HG03139 (cell line): ENCODE measurements around the gene RXFP4.
"Not testable (repeated sequence)": the region's sequence is repeated elsewhere in the genome, so short reads cannot be mapped to it uniquely, and the experiment has no call there.

Source experiments
- ATAC-seq: cut with Tn5 transposase; IDR thresholded peaks from one replicate; pipeline ENCODE4 v1.9.1; 2021; ENCODE audit not compliant: unreplicated experiment

The RXFP4 gene

DNA sequence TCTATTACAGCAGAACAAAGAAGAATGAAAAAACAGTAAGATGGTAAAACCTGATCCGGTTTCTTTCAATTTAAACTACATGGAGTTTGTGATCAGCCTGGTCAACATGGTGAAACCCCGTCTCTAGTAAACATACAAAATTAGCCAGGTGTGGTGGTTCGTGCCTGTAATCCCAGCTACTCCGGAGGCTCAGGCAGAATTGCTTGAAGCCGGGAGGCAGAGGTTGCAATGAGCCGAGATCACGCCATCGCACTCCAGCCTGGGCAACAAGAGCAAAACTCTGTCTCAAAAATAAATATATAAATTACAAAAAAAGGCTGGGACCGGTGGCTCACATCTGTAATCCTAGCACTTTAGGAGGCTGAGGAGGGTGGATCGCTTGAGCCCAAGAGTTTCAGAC, 10.7 kb upstream of the RXFP4 start:
- ATAC-seq, result not testable (repeated sequence)

DNA sequence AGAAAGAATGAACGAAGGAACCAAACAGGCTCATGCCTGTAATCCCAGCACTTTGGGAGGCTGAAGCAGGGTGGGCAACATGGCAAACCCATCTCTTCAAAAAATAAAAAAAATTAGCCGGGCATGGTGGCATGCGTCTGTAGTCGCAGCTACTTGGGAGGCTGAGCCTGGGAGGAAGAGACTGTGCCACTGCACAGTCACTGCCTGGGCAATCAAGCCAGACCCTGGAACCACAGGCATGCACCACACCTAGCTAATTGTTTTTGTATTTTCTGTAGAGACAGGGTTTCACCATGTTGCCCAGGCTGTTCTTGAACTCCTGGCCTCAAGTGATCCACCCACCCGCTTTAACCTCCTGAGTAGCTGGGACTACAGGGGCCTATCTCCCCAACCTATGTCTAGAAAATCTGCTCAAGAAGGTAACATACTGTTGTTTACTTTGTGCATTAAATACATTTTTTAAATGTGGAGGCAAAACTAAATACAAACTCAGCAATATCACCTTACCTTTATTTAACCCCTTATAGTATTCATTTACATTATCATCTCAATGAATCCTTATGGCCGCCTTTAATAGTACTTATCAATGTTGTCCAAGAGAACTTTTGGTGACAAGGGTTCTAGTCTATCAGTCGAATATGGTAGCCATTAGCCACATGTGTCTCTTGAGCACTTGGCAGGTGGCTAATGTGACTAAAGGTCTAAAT, 10.0 kb upstream of the RXFP4 start:
- no peak for ATAC-seq

DNA sequence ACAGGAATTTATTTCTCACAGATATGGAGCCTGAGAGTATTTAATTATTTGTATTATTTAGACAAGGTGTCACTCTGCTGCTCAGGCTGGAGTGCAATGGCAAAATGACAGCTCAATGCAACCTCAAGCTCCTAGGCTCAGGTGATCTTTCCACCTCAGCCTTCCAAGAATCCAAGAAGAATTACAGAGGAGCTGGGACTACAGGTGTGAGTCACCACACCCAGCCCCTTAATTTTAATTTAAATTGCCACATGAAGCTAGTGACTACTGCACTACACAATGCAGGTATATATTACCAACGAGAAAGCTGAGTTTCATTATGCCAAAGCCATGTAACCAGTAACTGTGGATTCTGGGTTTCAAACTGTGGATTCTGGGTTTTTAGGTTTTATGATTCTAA, 9.4 kb upstream of the RXFP4 start:
- ATAC-seq, result no peak

DNA sequence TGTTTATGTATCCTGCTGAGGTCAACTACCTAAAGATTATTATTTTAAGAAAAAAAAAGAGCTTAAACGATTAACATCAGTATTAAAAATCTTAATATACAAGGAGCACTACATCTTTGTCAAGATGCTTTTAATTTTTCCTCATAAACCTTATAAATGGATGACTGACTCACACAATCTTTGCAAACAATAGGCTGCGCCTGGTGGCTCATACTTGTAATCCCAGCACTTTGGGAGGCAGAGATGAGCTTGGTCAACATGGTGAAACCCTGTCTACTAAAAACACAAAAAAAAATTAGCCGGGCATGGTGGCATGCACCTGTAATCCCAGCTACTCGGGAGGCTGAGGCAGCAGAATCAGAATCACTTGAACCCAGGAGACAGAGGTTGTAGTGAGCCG, 9.0 kb upstream of the RXFP4 start:
- no peak for ATAC-seq

DNA sequence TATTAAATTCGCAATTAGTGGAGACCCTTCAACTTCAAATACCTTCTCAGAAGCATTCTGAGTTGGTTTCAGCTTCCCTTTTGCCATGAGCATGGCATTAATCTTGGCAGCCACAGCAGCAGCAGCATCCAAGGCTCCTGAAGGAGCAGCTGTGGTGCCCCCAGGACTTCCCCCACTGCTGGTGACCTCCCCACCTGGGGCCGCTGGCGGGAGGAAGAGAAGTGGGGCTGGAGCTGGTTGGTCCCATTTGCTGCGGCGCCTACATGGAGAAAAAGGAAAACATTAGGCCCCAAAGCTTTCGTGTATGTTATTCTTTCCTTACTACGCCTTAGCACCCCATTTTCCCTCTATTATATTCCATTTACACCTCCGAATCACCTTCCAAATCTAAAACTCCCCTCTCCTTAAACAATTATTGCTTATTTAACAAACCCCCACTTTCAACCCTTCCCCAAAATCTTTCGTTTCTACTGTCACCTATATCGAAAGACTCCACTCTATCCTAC, 7.8 kb upstream of the RXFP4 start:
- no peak for ATAC-seq

DNA sequence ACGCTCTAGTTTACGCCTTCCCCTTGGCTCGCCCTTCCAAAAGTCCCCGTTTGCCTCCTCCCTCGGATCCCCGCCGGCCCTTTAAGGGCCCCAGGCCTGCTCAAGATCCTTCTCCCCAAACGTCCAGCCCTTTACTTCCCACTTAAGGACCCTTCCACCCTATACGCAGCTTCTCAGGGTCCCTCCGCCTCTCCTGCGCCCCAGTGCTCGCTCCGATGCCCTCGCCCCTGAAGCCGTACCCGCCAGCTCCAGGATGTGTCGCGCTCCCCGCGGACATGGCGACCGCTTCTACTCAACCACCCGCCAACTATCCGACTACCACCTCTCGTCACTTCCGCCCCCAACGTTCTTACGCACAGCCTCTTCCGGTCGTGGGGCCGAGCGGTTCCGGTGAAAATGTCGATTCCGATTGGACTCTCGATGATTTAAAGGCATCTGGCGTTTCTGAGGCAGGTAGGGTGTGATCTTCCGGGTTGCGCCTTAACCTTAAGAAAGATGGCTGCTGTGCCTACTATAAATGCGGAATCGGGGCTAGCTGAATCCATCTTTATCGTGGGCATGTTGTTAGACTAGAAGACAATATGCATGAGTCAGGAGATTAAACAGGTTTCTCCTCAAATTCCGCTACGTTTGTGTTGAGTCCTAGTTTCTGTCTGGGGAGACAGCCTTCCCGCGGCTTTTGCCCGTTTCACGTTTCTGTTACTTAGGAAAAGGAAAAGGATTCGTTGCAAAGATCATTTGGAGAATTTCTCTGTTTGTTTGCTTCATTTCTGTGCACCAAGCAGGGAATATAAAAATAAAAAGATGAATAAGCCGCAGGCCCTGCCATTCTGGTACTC, 7.1 kb upstream of the RXFP4 start, which contains the start of gene KHDC4:
Gene KHDC4, minus strand, starts transcription at position 317 of the 839 bp plus-strand sequence. Its CDS starts 40 bp downstream, at position 277.
- ATAC-seq, result peak; percentile 90

DNA sequence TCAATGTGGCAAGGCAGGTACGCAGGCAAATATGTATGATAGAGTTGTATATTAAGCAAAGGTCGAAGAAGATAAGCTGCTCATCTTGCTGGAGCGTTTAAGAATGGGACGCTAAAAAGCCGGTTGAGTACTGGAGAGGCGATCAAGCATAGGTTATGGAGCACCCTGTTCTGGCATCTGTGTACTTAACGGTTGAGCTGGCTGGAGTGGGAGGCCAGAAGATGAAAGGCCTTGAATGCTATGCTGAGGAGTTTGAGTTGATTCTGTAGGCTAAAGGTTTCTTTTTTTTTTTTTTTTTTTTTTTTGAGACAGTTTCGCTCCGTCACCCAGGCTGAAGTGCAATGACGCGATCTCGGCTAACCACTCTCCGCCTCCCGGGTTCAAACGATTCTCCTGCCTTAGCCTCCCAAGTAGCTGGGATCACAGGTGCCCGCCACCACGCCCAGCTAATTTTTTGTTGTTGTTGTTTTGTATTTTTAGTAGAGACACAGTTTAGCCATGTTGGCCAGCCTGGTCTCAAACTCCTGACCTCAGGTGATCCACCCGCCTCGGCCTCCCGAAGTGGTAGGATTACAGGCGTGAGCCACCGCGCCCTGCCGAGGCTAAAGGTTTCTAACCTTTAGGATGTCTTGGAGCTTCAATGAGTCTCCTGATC, 6.4 kb upstream of the RXFP4 start:
- ATAC-seq, result no peak

DNA sequence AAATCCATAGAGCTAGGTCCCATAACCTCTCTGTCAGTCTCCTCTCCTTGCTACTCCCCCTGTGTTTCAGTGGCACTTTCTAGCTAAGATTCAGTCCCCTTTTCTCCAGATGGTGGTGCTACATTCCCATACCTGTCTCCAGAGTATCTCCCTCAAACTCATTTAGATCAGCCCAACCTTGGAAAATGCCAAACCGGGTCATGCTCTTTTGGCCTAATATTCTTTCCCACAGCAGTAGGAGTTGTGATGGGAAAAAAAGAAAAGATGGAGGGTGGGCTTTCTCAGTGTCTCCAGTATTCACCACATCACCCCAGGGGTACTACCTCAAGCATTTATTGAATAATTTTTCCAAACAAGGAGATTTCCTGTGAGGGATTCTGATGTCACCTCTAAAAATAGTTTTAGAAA, 3.2 kb upstream of the RXFP4 start:
- no peak for ATAC-seq

DNA sequence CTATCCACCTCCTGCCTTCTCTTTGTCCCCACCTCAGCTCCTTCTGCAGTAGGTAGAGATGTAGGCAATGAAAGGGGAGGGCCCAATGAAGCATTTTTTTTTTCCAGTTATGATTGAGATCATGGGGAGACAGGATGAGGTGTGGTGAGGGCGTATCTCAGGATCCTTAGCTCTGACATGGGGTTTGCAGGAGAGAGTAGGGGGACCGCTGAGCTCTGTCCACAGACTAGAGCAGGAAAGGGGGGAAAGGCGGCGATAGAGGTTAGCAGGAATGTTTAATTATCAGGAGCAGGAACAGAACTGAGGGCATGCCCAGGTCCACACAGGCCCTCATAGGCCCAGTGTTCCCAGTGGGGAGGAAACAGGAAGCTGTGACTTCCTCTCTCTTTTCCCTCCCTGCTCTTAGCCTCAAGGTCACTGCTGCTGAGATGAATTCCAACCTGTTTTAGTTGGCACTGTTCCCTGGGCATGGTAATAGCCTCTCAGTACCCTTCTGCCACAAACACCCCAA, 901 bp upstream of the RXFP4 start:
- ATAC-seq, result no peak

DNA sequence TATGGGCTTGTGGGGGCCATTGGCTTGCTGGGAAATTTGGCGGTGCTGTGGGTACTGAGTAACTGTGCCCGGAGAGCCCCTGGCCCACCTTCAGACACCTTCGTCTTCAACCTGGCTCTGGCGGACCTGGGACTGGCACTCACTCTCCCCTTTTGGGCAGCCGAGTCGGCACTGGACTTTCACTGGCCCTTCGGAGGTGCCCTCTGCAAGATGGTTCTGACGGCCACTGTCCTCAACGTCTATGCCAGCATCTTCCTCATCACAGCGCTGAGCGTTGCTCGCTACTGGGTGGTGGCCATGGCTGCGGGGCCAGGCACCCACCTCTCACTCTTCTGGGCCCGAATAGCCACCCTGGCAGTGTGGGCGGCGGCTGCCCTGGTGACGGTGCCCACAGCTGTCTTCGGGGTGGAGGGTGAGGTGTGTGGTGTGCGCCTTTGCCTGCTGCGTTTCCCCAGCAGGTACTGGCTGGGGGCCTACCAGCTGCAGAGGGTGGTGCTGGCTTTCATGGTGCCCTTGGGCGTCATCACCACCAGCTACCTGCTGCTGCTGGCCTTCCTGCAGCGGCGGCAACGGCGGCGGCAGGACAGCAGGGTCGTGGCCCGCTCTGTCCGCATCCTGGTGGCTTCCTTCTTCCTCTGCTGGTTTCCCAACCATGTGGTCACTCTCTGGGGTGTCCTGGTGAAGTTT, 550 bp downstream of the RXFP4 start:
- no peak for ATAC-seq

DNA sequence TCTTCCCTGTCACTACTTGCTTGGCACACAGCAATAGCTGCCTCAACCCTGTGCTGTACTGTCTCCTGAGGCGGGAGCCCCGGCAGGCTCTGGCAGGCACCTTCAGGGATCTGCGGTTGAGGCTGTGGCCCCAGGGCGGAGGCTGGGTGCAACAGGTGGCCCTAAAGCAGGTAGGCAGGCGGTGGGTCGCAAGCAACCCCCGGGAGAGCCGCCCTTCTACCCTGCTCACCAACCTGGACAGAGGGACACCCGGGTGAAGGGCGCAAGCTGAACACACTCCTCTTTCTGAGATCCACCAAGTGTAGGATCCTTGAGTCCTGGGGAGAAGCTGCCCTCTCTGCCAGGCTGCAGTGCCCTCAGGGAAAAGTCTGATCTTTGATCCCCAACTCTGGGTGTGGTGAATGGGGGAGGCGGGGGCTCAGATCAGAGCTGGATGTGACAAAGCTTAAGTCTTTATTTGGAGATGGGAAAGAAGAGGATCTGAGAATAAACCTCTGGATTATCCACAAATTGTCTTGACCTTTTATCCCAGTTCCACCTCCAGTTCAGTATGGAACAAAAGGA, 1.2 kb downstream of the RXFP4 start:
- ATAC-seq, result no peak

DNA sequence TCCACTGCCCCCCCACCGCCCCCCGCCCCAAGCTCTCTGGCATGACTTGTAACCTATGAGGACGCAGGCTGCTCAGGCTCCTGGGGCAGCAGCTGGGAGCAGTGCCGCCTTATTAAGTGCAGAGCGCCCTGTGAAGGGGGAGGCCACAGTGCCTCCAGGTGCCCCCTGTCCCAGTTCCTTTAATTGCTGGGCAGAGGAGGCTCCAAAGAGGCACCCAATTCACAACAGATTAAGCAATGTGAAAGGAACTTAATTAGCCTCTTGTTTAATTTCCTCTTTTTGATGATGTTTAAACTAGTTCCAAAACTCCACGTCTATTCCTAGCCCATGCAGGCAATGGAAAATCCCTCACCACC, 3.0 kb downstream of the RXFP4 start:
- no peak for ATAC-seq

DNA sequence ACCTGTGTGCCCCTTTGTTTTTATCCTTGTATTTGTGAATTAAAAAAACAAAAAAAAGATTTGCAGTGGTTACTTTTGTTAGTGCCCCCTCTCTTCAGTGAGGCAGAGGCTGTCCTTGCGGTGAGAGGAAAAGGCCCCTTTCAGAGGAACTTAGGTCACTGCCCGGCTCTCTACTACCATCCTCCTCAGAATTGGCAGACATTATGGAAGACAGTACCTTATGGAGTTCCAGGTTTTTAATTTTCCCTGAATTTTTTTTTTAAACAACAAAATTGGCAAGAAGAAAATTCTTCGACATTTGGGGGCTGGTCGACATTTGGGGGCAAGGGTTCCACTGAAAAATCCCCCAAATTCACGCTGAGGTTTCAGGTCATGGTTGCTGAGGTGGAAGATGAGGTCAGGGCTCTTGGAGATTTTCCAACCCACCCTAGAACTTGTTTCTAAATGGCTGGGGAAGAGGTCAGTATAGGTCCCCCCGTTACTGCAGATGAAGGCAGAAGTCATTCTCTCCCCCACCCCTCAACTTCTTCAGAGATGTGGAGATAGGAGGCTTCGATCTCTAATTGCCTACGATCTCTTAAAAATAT, 5.3 kb downstream of the RXFP4 start:
- no peak for ATAC-seq

DNA sequence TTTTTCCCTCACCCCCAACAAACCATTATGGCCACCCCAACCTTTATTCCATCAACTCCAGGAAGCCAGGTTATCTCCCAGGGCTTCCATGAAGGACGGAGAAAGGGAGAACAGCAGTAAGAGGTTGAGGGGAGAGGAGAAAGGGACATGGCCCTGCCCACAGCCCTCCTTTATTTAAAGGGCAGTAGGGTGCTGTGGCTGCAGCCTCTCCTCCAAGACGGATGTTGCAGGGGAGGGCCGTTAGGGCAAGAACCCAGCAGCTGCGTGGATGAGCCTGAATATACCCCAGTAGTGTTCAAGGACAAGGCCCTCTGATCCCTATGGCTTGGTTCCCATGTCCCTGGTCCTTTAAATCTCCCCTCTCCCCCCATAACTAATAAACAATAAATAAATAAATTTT, 5.9 kb downstream of the RXFP4 start:
- ATAC-seq, result no peak

DNA sequence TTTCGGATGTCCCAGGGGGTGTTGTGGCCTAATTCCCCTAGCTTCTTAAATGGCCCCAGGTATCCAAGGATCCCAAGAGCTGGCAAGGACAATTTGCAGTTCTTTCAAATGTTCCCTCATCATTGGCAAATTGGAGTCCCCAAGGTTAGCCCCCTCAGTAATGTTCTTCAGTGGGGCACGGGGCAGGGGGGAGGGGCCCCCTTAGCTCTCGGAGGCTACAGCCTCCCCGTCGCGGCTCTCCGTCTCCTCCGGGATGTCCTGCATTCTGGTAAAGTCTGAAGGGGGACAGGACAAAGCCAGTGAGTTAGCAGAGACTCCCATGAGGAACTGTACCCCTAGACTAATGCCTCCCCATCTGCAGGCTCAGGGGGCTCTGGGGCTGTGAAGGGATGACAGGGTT, 6.3 kb downstream of the RXFP4 start:
- ATAC-seq, result no peak

DNA sequence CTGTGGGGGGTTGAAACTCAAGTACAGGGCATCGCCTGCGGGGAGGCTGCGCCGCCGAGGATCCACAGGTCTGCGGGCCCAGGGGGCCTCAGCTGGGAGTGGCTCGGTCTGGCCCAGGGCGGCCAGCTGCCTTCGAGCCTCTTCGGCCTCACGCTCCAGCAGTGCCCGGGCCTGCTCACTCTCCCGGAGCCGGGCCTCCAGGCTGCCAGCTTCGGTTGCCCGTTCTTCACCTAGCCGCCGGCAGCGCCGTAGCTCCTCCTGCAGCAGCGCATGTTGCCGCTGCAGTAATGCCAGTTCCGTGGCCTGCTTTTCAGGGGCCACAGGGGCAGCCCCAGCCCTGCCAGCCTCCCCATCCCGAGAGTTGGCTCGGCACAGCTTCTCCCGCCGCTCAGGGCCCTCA, 9.4 kb downstream of the RXFP4 start:
- ATAC-seq, result no peak

DNA sequence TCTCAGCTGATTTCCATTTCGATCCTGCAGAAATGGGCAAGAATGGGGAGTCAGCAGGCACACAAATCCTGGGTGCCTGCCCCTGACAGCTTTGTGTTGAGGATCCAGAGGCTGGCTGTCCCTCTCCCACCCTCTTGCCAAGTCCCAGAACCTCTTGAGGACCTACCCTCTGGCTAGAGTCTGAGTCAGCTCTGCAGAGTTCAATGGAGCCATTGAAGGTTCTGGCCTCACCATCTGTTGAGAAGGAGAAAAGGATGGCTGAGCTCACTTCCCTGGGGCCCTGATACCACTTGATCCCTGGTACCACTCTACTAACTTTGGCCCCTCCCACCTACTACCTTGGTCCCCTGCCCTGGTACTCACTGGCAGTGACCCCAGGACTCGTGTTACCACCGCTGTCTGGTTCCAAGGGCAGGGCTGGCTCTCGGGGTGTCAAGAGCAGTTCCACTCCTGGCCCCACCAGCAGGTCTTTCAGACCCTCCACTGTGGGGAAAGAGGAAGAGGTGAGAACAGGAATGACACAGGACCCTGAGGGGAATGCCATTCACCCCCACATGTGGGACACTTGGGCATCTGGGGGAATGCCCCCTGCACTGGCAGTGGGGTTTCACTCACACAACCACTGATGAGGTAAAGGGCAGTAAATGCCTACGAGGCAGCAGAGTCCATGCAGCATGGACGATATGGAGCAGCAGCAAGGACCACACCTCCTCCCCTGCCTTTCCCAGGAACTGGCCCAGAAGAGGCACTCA, 10.5 kb downstream of the RXFP4 start:
- no peak for ATAC-seq

DNA sequence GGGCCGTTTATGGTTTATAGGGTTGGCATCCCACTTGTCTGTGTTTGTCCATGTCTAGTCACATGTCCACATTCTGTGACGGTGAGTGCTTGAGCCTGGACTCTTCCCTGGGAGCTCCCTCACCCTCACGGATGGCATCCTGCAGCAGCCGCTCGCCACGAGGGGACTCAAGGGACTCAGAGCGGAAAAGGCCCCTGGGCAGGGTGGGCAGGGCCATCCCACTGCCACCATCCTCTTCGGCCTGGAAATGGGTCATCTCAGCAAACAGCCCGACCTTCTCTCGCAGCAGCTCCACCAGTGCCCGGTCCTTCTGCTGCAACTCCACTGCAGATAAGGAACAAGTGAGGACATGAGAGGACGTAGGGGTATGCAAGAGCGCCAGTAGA, 11.1 kb downstream of the RXFP4 start:
- ATAC-seq, result no peak

DNA sequence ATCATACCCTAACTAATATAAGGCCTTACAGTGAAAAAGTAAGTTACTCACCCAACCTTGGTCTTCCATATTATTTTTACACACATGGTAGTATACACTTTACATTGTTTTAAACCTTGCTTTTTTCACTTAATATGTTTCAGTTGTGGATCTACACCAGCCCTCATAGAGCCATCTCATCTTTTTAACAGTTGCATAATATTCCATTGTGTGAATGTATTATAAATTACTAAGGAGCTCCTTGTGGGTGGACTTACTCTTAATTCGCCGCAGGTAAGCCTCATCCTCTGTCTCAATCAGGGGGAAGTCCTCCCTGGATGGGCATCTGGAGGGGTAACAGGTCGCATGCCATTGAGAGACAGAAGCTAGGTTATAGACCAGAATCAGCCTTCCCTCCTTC, 13.2 kb downstream of the RXFP4 start:
- no peak for ATAC-seq
